CD14-positive monocyte (primary cell): ENCODE data around the gene UBE2L5. TPM values are rescaled to one million over a fixed set of nuclear protein-coding genes. Genes with fewer than 3 reads are reported as not detected.

Source experiments
- DNase-seq, 3 donors: peaks; one replicate each; pipeline ENCODE4 v3.0.0-alpha.2; 2011 to 2022
- H2AFZ ChIP-seq: 2 replicates; pipeline ENCODE4 v1.6.0; 2012; ENCODE audit warnings: mild to moderate bottlenecking, low read depth, low read length, inconsistent platforms; ENCODE audit not compliant: insufficient read depth, poor library complexity, severe bottlenecking
- H3K27ac ChIP-seq, 2 donors: 1 replicate in 1 of 2; 2 replicates in 1 of 2; pipeline ENCODE4 v1.5.1; 2012 to 2013; ENCODE audit warnings: low read length in 2 of 2, control low read depth in 1 of 2, inconsistent platforms in 1 of 2, low read depth in 1 of 2, mild to moderate bottlenecking in 1 of 2
- H3K27me3 ChIP-seq, 2 donors: one replicate each; pipeline versions ENCODE4 v1.6.0 to v1.6.1; 2011 to 2013; ENCODE audit warnings: low read length in 2 of 2; ENCODE audit not compliant: control insufficient read depth in 2 of 2, insufficient read depth in 2 of 2
- H3K36me3 ChIP-seq, 2 donors: replicated peaks in 1 of 2; 1 replicate in 1 of 2; 2 replicates in 1 of 2; pipeline versions ENCODE4 v1.5.1 to v1.6.1; 2012 to 2013; ENCODE audit warnings: low read length in 2 of 2, control low read depth in 1 of 2, inconsistent platforms in 1 of 2, mild to moderate bottlenecking in 1 of 2; ENCODE audit not compliant: insufficient read depth in 2 of 2, control insufficient read depth in 1 of 2
- H3K4me1 ChIP-seq, 2 donors: 1 replicate in 1 of 2; 2 replicates in 1 of 2; pipeline versions ENCODE4 v1.5.1 to v1.6.1; 2012 to 2013; ENCODE audit warnings: low read length in 2 of 2, control low read depth in 1 of 2, inconsistent platforms in 1 of 2, mild to moderate bottlenecking in 1 of 2, moderate library complexity in 1 of 2; ENCODE audit not compliant: insufficient read depth in 2 of 2, control insufficient read depth in 1 of 2
- H3K4me2 ChIP-seq: replicated peaks from 2 replicates; pipeline ENCODE3; 2012; ENCODE audit warnings: low read length, moderate library complexity, mild to moderate bottlenecking; ENCODE audit not compliant: poor library complexity, severe bottlenecking; ENCODE audit errors: extremely low read depth
- H3K4me3 ChIP-seq, 3 experiments: fragments of 200-600 bp in 1 of 3; sonication (generic) in 1 of 3; replicated peaks in 1 of 3; 1 replicate in 2 of 3; 2 replicates in 1 of 3; pipeline ENCODE4 v1.5.1; 2011 to 2013; ENCODE audit warnings: low read length in 3 of 3, mild to moderate bottlenecking in 3 of 3, control low read depth in 2 of 3, low read depth in 2 of 3, inconsistent platforms in 1 of 3, moderate library complexity in 1 of 3
- H3K79me2 ChIP-seq: 2 replicates; pipeline ENCODE4 v1.6.0; 2012; ENCODE audit warnings: mild to moderate bottlenecking, control low read depth, inconsistent platforms, low read length, moderate library complexity; ENCODE audit not compliant: insufficient read depth
- H3K9ac ChIP-seq: 2 replicates; pipeline ENCODE4 v1.6.0; 2017; ENCODE audit warnings: low read length, mild to moderate bottlenecking; ENCODE audit not compliant: insufficient read depth, poor library complexity, severe bottlenecking
- H3K9me3 ChIP-seq, 2 donors: replicated peaks in 1 of 2; 1 replicate in 1 of 2; 2 replicates in 1 of 2; pipeline versions ENCODE4 v1.5.1 to v1.6.1; 2012 to 2013; ENCODE audit warnings: low read length in 2 of 2, control low read depth in 1 of 2; ENCODE audit not compliant: control insufficient read depth in 1 of 2, insufficient read depth in 1 of 2
- H4K20me1 ChIP-seq: 2 replicates; pipeline ENCODE4 v1.6.0; 2012; ENCODE audit warnings: mild to moderate bottlenecking, low read length, control low read depth, moderate library complexity; ENCODE audit not compliant: insufficient read depth
- H3K27ac Mint-ChIP-seq, 7 donors: one replicate each; pipeline ENCODE4 v1.8.0; 2020; ENCODE audit warnings: mild to moderate bottlenecking in 7 of 7, mixed read lengths in 7 of 7, moderate library complexity in 6 of 7, inconsistent platforms in 2 of 7
- H3K27me3 Mint-ChIP-seq, 3 donors: one replicate each; pipeline ENCODE4 v1.8.0; 2021 to 2022; ENCODE audit warnings: low read depth in 3 of 3, mild to moderate bottlenecking in 3 of 3, mixed read lengths in 3 of 3, moderate library complexity in 3 of 3, inconsistent platforms in 1 of 3
- H3K36me3 Mint-ChIP-seq, 2 donors: one replicate each; pipeline ENCODE4 v1.8.0; 2020; ENCODE audit warnings: mixed read lengths in 2 of 2, inconsistent platforms in 1 of 2, mild to moderate bottlenecking in 1 of 2
- H3K4me1 Mint-ChIP-seq: one replicate; pipeline ENCODE4 v1.8.0; 2020; ENCODE audit warnings: mild to moderate bottlenecking, mixed read lengths
- H3K4me3 Mint-ChIP-seq, 2 donors: one replicate each; pipeline ENCODE4 v1.8.0; 2020; ENCODE audit warnings: mild to moderate bottlenecking in 2 of 2, mixed read lengths in 2 of 2, moderate library complexity in 1 of 2
- H3K9me3 Mint-ChIP-seq, 7 donors: one replicate each; pipeline ENCODE4 v1.8.0; 2020 to 2022; ENCODE audit warnings: mixed read lengths in 7 of 7, mild to moderate bottlenecking in 6 of 7, moderate library complexity in 6 of 7, inconsistent platforms in 2 of 7
- WGBS: methylation state at CpG from one replicate; pipeline ENCODE4 v1.1.5; 2013; ENCODE audit warnings: missing lambda C conversion rate; ENCODE audit not compliant: insufficient coverage; 5-methylcytosine and 5-hydroxymethylcytosine counted together
- intact Hi-C, 2 donors: fragments of 100-400 bp; cut with micrococcal nuclease; formaldehyde crosslinking; loops; one replicate each; pipeline versions ENCODE4 v1.15.0 to v1.15.1; 2023
- polyA plus RNA-seq, 3 donors: library from polyadenylated mRNA; depleted of rRNA in 1 of 3; unstranded in 2 of 3; stranded (reverse) in 1 of 3; fragments of 300-500 nt in 2 of 3; fragments of >200 nt in 1 of 3; fragmentation: Illumina TruSeq in 2 of 3; gene quantifications; 1 replicate in 2 of 3; 2 replicates in 1 of 3; pipeline ENCODE4 v1.2.3, GENCODE V29; 2012 to 2021
- TF ChIP-seq, protein P1 (sequence below): fragments of 200-600 bp; IDR thresholded peaks from one replicate; pipeline ENCODE4 v1.8.0; 2022; ENCODE audit warnings: antibody characterized with exemption, mild to moderate bottlenecking

Gene UBE2L5
- polyA plus RNA-seq, 3 donors = not detected

DNA sequence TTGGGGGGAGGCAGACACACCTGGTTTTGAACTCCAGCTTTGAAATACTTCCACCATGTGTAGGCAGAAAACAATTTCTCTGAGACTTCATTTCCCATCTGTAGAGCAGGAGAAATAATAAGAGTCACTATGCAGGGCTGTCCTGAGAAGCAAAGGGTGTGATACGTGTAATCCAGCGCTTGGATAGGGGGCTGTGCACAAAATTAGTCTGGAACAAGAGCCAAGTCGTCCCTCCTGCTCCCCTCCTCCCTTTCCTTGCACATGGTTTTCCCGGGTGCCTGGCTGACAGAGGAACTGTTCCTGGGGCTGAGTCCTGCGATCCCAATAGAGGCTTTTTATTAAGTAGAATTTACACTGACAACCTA, 29.6 kb upstream of the UBE2L5 start:
- no peaks in the 10 kb centered on the region for H3K27me3 ChIP-seq
- no peak overlapping the region for H3K4me3 ChIP-seq
- H3K9me3 ChIP-seq = no peaks in the 10 kb centered on the region
- no peaks in the 10 kb centered on the region for H3K79me2 ChIP-seq
- H3K27ac ChIP-seq = no peak overlapping the region
- 100% methylated on average over 2 of the region's 5 CpGs for WGBS
- H4K20me1 ChIP-seq = no peaks in the 10 kb centered on the region
- H3K4me1 ChIP-seq = peaks cover 29 to 34% of the 10 kb centered on the region in 2 donors
- no peak for DNase-seq
- intact Hi-C loops = loop anchor here in 1 of 2 donors (10.0 kb wide), 1 partner anchor 898 kb away; no protein-coding TSS in a partner anchor
- Mint-ChIP-seq H3K9me3 (no peaks in the 10 kb centered on the region), H3K27me3 (peaks cover 0 to 10% (median 1%) of the 10 kb centered on the region in 3 donors), H3K4me1 (peaks cover 30% of the 10 kb centered on the region), H3K27ac (no peak overlapping the region), H3K4me3 (no peak overlapping the region), H3K36me3 (no peaks in the 10 kb centered on the region)
- H3K4me2 ChIP-seq = no peak overlapping the region
- H3K9ac ChIP-seq = no peak overlapping the region
- H2AFZ ChIP-seq = no peak overlapping the region
- TF ChIP-seq, protein P1, sequence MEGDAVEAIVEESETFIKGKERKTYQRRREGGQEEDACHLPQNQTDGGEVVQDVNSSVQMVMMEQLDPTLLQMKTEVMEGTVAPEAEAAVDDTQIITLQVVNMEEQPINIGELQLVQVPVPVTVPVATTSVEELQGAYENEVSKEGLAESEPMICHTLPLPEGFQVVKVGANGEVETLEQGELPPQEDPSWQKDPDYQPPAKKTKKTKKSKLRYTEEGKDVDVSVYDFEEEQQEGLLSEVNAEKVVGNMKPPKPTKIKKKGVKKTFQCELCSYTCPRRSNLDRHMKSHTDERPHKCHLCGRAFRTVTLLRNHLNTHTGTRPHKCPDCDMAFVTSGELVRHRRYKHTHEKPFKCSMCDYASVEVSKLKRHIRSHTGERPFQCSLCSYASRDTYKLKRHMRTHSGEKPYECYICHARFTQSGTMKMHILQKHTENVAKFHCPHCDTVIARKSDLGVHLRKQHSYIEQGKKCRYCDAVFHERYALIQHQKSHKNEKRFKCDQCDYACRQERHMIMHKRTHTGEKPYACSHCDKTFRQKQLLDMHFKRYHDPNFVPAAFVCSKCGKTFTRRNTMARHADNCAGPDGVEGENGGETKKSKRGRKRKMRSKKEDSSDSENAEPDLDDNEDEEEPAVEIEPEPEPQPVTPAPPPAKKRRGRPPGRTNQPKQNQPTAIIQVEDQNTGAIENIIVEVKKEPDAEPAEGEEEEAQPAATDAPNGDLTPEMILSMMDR = no peak
- no peaks in the 10 kb centered on the region for H3K36me3 ChIP-seq

DNA sequence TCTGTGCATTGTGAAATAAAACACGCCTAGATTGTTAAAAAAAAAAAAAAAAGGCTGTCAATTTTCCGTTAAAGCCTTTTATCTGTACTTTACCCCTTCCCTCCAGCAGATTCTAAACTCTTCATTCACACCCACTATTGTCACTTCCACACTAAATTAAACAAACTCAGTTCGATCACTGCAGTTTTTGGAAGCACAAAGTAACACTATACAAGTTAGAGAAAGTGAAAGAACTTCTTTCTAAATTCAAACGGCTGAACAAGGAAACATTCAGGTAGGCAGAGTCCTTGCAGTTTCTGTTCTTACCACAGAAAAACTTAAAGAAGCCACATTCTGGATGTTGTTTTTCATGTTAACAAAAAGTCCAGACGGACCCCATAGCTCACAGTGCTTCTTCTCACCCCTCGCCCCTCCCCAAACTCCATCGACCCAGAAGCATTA, 27.5 kb upstream of the UBE2L5 start:
- Histone ChIP-seq H3K4me3 (peak overlapping the region; percentile 65 to 95 (median 65)), H3K36me3 (no peaks in the 10 kb centered on the region), H3K9ac (peak overlapping the region; percentile 84), H3K27me3 (no peaks in the 10 kb centered on the region), H3K4me2 (peak overlapping the region; percentile 99), H2AFZ (peak overlapping the region; percentile 99), H4K20me1 (no peaks in the 10 kb centered on the region), H3K9me3 (no peaks in the 10 kb centered on the region), H3K79me2 (no peaks in the 10 kb centered on the region), H3K4me1 (peaks cover 9 to 13% of the 10 kb centered on the region in 2 donors), H3K27ac (peak overlapping the region; percentile 78 to 98)
- WGBS = 0% methylated on average over 1 of the region's 7 CpGs
- Mint-ChIP-seq H3K27me3 (peaks cover 0 to 10% (median 1%) of the 10 kb centered on the region in 3 donors), H3K27ac (peak overlapping the region; percentile 91 to 96 (median 95)), H3K4me1 (peaks cover 10% of the 10 kb centered on the region), H3K9me3 (no peaks in the 10 kb centered on the region), H3K4me3 (peak overlapping the region; percentile 90 to 98), H3K36me3 (no peaks in the 10 kb centered on the region)
- intact Hi-C loops = loop anchor here in 1 of 2 donors (10.0 kb wide), 1 partner anchor 900 kb away; no protein-coding TSS in a partner anchor
- TF ChIP-seq, protein P1 = no peak
- peak in 1 of 3 donors; percentile 22 for DNase-seq
